ENCODE results near the gene MIB2.
"Not testable (repeated sequence)": the region's sequence is repeated elsewhere in the genome, so short reads cannot be mapped to it uniquely, and the experiment has no call there.

MIB2 gene

GRCh38 chr1:1615256-1616044, at the start of gene MIB2:
TSS of gene MIB2 (plus strand) at chr1:1615500. CDS start at chr1:1623453, 7,953 bp downstream.
- DNase-seq, result peak; percentile 98 to 99

- no peak for DNase-seq
Observed at GRCh38 chr1:1567152-1567875, 48.0 kb upstream of the MIB2 start.

- DNase-seq, result no peak
Observed at GRCh38 chr1:1567891-1568291, 47.4 kb upstream of the MIB2 start.

- DNase-seq, result no peak
Observed at GRCh38 chr1:1569341-1569740, 46.0 kb upstream of the MIB2 start.

GRCh38 chr1:1573843-1574720, 41.2 kb upstream of the MIB2 start:
- DNase-seq, result peak; percentile 68 to 83

- peak; percentile 90 to 94 for DNase-seq
Observed at GRCh38 chr1:1574721-1575537, 40.4 kb upstream of the MIB2 start, which contains the start of gene SSU72. TSS of gene SSU72 (minus strand) at chr1:1574863. CDS start at chr1:1574557, 306 bp downstream.

- no peak for DNase-seq
Observed at GRCh38 chr1:1577367-1578011, 37.8 kb upstream of the MIB2 start.

- no peak for DNase-seq
Observed at GRCh38 chr1:1578371-1578940, 36.8 kb upstream of the MIB2 start.

GRCh38 chr1:1582585-1583346, 32.5 kb upstream of the MIB2 start:
- DNase-seq, result no peak

- DNase-seq, result no peak
Observed at GRCh38 chr1:1583347-1584010, 31.8 kb upstream of the MIB2 start.

GRCh38 chr1:1591452-1591851, 23.8 kb upstream of the MIB2 start:
- no peak for DNase-seq

- no peak for DNase-seq
Observed at GRCh38 chr1:1593834-1594601, 21.3 kb upstream of the MIB2 start.

GRCh38 chr1:1594602-1595260, 20.6 kb upstream of the MIB2 start:
- DNase-seq, result no peak

GRCh38 chr1:1595341-1595740, 20.0 kb upstream of the MIB2 start:
- DNase-seq, result not testable (repeated sequence)

GRCh38 chr1:1596493-1597274, 18.6 kb upstream of the MIB2 start:
- no peak for DNase-seq

GRCh38 chr1:1597275-1597930, 17.9 kb upstream of the MIB2 start:
- no peak for DNase-seq

GRCh38 chr1:1598051-1598719, 17.1 kb upstream of the MIB2 start:
- DNase-seq, result no peak
